Activated naive CD8-positive, alpha-beta T cell treated with anti-CD3 and anti-CD28 coated beads, Interleukin-2, amount 10 ng/mL, durations not matched to agents 7 days and 5 days (primary cell): Measurements from ENCODE around the gene CRCP. TPM values are rescaled to one million over a fixed set of nuclear protein-coding genes. Genes with fewer than 3 reads are reported as not detected.

ENCODE experiments used
- ATAC-seq: fragments of 150-1000 bp; cut with Tn5 transposase; one replicate; pipeline ENCODE4 v1.10.0; 2021; ENCODE audit warnings: low read depth, moderate library complexity
- POLR2A ChIA-PET: fragments of 350-600 bp; sonication (Branson Sonifier 250); formaldehyde crosslinking; loops from one replicate; lab custom pipeline; 2021; ENCODE audit warnings: antibody characterized with exemption; lab: Charles Lee
- DNase-seq: peaks from one replicate; pipeline ENCODE4 v3.0.0; 2021
- H3K27ac Mint-ChIP-seq: one replicate; pipeline ENCODE4 v1.8.0; 2022; ENCODE audit warnings: mild to moderate bottlenecking, mixed read lengths
- H3K27me3 Mint-ChIP-seq: one replicate; pipeline ENCODE4 v1.8.0; 2022; ENCODE audit warnings: mild to moderate bottlenecking, moderate library complexity, mixed read lengths
- H3K36me3 Mint-ChIP-seq: one replicate; pipeline ENCODE4 v1.8.0; 2021; ENCODE audit warnings: mild to moderate bottlenecking, mixed read lengths
- H3K4me1 Mint-ChIP-seq: one replicate; pipeline ENCODE4 v1.8.0; 2021; ENCODE audit warnings: mixed read lengths
- H3K4me3 Mint-ChIP-seq: one replicate; pipeline ENCODE4 v1.8.0; 2022; ENCODE audit warnings: mild to moderate bottlenecking, moderate library complexity, mixed read lengths
- H3K9me3 Mint-ChIP-seq: one replicate; pipeline ENCODE4 v1.8.0; 2021; ENCODE audit warnings: mixed read lengths
- total RNA-seq, 2 experiments: library from RNA; stranded (reverse); gene quantifications; one replicate each; pipeline ENCODE4 v1.2.3, GENCODE V29; 2021

The CRCP gene
- total RNA-seq, 2 experiments from 2014 or later, result 30.2 to 31.5 TPM

DNA sequence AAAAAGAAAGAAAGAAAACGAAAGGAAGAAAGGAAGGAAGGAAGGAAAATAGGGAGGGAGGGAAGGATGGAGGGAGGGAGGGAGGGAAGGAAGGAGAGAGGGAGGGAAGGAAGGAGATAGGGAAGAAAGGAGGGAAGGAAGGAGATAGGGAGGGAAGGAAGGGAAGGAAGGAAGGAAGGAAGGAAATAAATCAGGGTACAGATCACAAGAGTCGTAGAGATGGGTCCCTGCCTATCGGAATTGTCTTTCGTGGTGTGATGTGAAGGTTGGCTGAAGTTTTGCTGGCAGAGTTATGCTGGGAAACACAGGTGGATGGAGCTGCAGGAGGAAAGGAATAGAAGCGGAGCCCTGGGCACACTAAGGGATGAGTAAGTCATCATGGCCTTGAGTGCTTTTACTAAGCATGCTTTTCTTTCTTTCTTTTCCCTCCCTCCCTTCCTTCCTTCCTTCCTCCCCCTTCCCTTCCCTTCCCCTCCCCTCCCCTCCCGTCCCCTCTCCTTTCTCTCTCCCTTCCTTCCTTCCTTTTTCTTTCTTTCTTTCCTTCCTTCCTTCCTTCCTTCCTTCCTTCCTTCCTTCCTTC is 78.6 kb downstream of the CRCP start:
- Mint-ChIP-seq H3K36me3 (no peaks in the 10 kb centered on the region), H3K4me3 (no peak overlapping the region), H3K27me3 (peaks cover 2% of the 10 kb centered on the region), H3K27ac (no peak overlapping the region), H3K9me3 (no peaks in the 10 kb centered on the region), H3K4me1 (peaks cover 2% of the 10 kb centered on the region)
- ATAC-seq, result no peak
- POLR2A ChIA-PET, result no interaction called here
- no peak for DNase-seq

DNA sequence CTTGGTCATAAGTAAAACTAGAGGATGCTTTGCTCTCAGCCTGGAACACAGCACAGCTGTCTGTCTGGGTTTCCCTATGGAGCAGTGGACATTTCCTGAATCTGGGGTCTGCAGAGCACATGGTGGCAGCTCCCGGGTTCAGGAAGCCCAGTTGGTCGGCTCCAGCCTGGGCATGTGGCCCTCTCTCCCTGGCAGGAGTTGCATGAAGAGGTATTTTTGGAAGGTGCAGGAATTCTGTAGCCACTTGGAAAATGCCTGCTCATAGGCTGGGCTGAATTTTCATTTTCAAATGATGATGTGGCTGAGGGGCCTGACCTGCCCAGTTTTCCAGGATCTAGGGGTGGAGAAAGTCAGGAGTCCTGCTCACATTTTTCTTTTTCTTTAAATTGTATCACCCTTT is 83.8 kb downstream of the CRCP start:
- peaks cover 6% of the 10 kb centered on the region for H3K27me3 Mint-ChIP-seq
- peaks cover 11% of the 10 kb centered on the region for H3K4me1 Mint-ChIP-seq
- H3K9me3 Mint-ChIP-seq, result no peaks in the 10 kb centered on the region
- POLR2A ChIA-PET, result no interaction called here
- DNase-seq, result no peak
- no peaks in the 10 kb centered on the region for H3K36me3 Mint-ChIP-seq
- no peak for ATAC-seq
- H3K27ac Mint-ChIP-seq, result no peak overlapping the region
- no peak overlapping the region for H3K4me3 Mint-ChIP-seq

DNA sequence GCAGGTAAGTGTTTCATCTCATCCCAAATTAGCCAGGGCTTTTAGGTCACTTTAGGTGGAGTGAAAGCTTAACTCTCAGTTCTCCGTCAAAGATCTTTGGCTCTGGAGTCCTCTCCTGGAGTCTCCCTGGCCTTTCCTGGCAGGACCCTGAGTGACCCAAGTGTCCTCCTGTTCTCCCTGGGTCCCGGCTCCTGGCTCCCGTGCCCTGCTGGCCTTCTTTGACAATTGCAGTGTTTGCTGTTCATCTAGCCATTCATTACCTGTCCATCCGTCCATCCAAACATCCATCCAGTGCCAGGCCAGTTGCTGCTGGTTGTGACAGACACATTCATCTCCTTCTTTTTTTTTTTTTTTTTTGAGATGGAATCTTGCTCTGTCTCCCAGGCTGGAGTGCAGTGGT is 84.3 kb downstream of the CRCP start:
- Mint-ChIP-seq H3K4me3 (no peak overlapping the region), H3K4me1 (peaks cover 9% of the 10 kb centered on the region), H3K9me3 (no peaks in the 10 kb centered on the region), H3K27ac (no peak overlapping the region), H3K36me3 (no peaks in the 10 kb centered on the region), H3K27me3 (peaks cover 9% of the 10 kb centered on the region)
- ATAC-seq, result no peak
- DNase-seq, result no peak
- POLR2A ChIA-PET, result no interaction called here

DNA sequence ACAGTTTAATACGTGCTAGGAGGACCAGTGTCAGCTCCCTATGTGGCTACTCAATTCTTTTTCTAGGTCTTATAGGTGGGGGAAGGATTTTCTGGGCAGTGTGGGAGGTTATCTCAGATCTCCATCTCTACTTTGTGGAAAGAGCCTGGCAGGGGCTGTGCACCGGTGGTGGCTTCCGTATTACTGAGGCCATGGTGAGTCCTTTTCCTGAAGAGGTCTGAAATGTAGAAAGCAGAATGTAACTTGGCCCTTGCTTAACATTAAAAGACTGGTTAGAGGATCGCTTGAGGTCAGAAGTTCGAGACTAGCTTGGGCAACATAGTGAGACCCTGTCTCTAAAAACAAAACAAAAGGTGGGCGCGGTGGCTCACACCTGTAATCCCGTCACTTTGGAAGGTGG is 87.8 kb downstream of the CRCP start:
- no peaks in the 10 kb centered on the region for H3K36me3 Mint-ChIP-seq
- H3K9me3 Mint-ChIP-seq, result no peaks in the 10 kb centered on the region
- DNase-seq (no peak), ATAC-seq (no peak)
- peaks cover 27% of the 10 kb centered on the region for H3K4me1 Mint-ChIP-seq
- H3K27ac Mint-ChIP-seq, result no peak overlapping the region
- H3K27me3 Mint-ChIP-seq, result peaks cover 10% of the 10 kb centered on the region
- POLR2A ChIA-PET, result no interaction called here
- H3K4me3 Mint-ChIP-seq, result peak overlapping the region; percentile 1

Other genes starting within 250 kb of the CRCP start
- gene VKORC1L1, start 241.8 kb upstream of the CRCP start, total RNA-seq, result 10 to 100 TPM; 10.9 to 11.1 TPM
- 10 to 100 TPM; 71.9 to 73.5 TPM for gene GUSB, start 132.6 kb upstream of the CRCP start, total RNA-seq
- 10 to 100 TPM; 27.0 to 28.8 TPM for gene ASL, start 39.0 kb upstream of the CRCP start, total RNA-seq
- 1 to 10 TPM; 2.0 to 2.9 TPM for gene TPST1, start 90.5 kb downstream of the CRCP start, total RNA-seq